HFF-Myc (cell line): ENCODE data around the gene PRDM16.

Experiments
- DNase-seq: peaks from one replicate; pipeline ENCODE4 v3.0.0-alpha.2; 2011; ENCODE audit warnings: low read depth; ENCODE audit errors: extremely low read depth
- H3K4me3 ChIP-seq: replicated peaks from 2 replicates; pipeline ENCODE4 v1.5.1; 2011; ENCODE audit warnings: low read depth, mild to moderate bottlenecking, control low read depth, low read length
- TF ChIP-seq, protein P1 (sequence below): IDR thresholded peaks from 2 replicates; pipeline ENCODE4 v1.5.1; 2012; ENCODE audit warnings: mild to moderate bottlenecking, low read depth, low read length, control low read depth; ENCODE audit errors: missing control alignments

PRDM16 gene

DNA sequence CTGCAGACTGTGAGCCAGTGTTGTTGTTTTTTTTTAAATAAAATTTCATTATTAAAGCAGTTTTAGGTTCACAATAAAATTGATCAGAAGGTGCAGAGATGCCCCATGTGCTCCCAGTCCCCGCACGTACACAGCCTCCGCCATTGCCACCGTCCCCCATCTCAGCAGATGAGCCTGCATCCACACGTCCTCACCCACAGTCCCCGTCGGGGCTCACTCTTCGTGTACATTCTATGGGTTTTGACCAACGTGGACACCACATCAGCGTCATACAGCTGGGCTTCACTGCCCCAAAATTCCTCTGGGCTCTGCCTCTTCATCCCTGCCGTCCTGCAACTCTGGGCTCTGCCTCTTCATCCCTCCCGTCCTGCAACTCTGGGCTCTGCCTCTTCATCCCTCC lies 373.9 kb downstream of the PRDM16 start:
- no peak overlapping the region for H3K4me3 ChIP-seq
- DNase-seq: no peak

DNA sequence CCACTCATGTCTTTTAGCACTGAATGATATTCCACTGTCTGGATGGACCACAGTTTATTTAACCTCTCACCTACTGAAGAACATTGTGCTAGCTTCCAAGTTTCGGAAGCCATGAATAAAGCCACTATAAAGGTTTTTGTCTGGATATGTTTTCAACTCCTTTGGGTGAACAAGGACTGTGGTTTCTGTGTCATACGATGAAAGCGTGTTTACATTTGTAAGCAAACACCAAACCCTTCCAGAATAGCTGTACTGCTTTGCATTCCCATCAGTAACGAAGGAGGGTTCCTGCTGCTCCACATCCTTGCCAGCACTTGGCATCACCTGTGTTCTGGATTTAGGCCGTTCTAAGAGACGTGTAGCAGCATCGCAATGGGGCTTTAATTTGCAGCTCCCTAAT lies 374.8 kb downstream of the PRDM16 start:
- DNase-seq: no peak
- TF ChIP-seq, protein P1, sequence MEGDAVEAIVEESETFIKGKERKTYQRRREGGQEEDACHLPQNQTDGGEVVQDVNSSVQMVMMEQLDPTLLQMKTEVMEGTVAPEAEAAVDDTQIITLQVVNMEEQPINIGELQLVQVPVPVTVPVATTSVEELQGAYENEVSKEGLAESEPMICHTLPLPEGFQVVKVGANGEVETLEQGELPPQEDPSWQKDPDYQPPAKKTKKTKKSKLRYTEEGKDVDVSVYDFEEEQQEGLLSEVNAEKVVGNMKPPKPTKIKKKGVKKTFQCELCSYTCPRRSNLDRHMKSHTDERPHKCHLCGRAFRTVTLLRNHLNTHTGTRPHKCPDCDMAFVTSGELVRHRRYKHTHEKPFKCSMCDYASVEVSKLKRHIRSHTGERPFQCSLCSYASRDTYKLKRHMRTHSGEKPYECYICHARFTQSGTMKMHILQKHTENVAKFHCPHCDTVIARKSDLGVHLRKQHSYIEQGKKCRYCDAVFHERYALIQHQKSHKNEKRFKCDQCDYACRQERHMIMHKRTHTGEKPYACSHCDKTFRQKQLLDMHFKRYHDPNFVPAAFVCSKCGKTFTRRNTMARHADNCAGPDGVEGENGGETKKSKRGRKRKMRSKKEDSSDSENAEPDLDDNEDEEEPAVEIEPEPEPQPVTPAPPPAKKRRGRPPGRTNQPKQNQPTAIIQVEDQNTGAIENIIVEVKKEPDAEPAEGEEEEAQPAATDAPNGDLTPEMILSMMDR: no peak
- H3K4me3 ChIP-seq: no peak overlapping the region

More for the DNA sequence above, 373.9 kb downstream of the PRDM16 start:
- TF ChIP-seq, protein P1: no peak

- TF ChIP-seq, protein P1: no peak
- no peak for DNase-seq
- H3K4me3 ChIP-seq: no peak overlapping the region
Observed at GRCh38 chr1:3444298-3444697, 375.3 kb downstream of the PRDM16 start.

DNA sequence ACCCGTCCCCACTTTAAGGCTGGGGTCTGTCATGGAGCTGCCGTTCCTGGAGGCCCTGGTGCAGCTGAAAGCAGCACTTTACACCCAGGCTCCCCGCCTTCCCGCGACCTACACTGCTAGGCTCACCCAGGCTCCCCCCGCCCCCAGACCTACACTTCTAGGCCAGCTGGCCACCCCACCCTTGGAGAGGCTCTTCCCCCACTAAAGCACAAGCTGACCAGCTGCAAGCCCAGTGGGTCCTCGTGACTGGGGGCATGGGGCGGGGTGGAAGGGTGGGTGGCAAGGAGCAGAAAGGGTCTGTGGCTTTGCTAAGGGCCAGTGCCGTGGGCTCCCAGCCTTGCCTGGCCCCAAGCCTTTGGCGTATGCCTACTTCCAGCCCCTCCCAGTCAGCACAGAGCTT lies 375.7 kb downstream of the PRDM16 start:
- H3K4me3 ChIP-seq: no peak overlapping the region
- DNase-seq: no peak
- TF ChIP-seq, protein P1: no peak

GRCh38 chr1:3450202-3450863 lies 381.3 kb downstream of the PRDM16 start:
- TF ChIP-seq, protein P1: no peak
- H3K4me3 ChIP-seq: no peak overlapping the region
- DNase-seq: no peak

- H3K4me3 ChIP-seq: no peak overlapping the region
- TF ChIP-seq, protein P1: no peak
- no peak for DNase-seq
Observed at GRCh38 chr1:3450983-3451382, 382.0 kb downstream of the PRDM16 start.
